SU-DHL-6 (cell line): ENCODE data around the gene ROBO2.

Experiments
- CTCF ChIP-seq: fragments of 200-600 bp; sonication (generic); IDR thresholded peaks from one replicate; pipeline ENCODE4 v1.5.1; 2017; ENCODE audit warnings: antibody characterized with exemption, mild to moderate bottlenecking, low read length, moderate library complexity; ENCODE audit not compliant: insufficient read depth, poor library complexity, severe bottlenecking
- EZH2phosphoT487 ChIP-seq: fragments of 200-600 bp; sonication (generic), shearing (Covaris generic); conservative IDR thresholded peaks from 2 replicates; pipeline ENCODE4 v1.6.1; 2018; ENCODE audit warnings: mild to moderate bottlenecking, antibody characterized with exemption, low read length, moderate library complexity, mixed read lengths

- TF ChIP-seq CTCF (no peak), EZH2phosphoT487 (no peak)
Observed at GRCh38 chr3:77394046-77394445, 354.1 kb downstream of the ROBO2 start.
